CD14-positive monocyte (primary cell): ENCODE results near the gene IFIT5. TPM values are rescaled to one million over a fixed set of nuclear protein-coding genes. Genes with fewer than 3 reads are reported as not detected.

ENCODE experiments used
- DNase-seq, 3 donors: peaks; one replicate each; pipeline ENCODE4 v3.0.0-alpha.2; 2011 to 2022
- H2AFZ ChIP-seq: 2 replicates; pipeline ENCODE4 v1.6.0; 2012; ENCODE audit warnings: mild to moderate bottlenecking, low read depth, low read length, inconsistent platforms; ENCODE audit not compliant: insufficient read depth, poor library complexity, severe bottlenecking
- H3K27ac ChIP-seq, 2 donors: 1 replicate in 1 of 2; 2 replicates in 1 of 2; pipeline ENCODE4 v1.5.1; 2012 to 2013; ENCODE audit warnings: low read length in 2 of 2, control low read depth in 1 of 2, inconsistent platforms in 1 of 2, low read depth in 1 of 2, mild to moderate bottlenecking in 1 of 2
- H3K27me3 ChIP-seq, 2 donors: one replicate each; pipeline versions ENCODE4 v1.6.0 to v1.6.1; 2011 to 2013; ENCODE audit warnings: low read length in 2 of 2; ENCODE audit not compliant: control insufficient read depth in 2 of 2, insufficient read depth in 2 of 2
- H3K36me3 ChIP-seq, 2 donors: replicated peaks in 1 of 2; 1 replicate in 1 of 2; 2 replicates in 1 of 2; pipeline versions ENCODE4 v1.5.1 to v1.6.1; 2012 to 2013; ENCODE audit warnings: low read length in 2 of 2, control low read depth in 1 of 2, inconsistent platforms in 1 of 2, mild to moderate bottlenecking in 1 of 2; ENCODE audit not compliant: insufficient read depth in 2 of 2, control insufficient read depth in 1 of 2
- H3K4me1 ChIP-seq, 2 donors: 1 replicate in 1 of 2; 2 replicates in 1 of 2; pipeline versions ENCODE4 v1.5.1 to v1.6.1; 2012 to 2013; ENCODE audit warnings: low read length in 2 of 2, control low read depth in 1 of 2, inconsistent platforms in 1 of 2, mild to moderate bottlenecking in 1 of 2, moderate library complexity in 1 of 2; ENCODE audit not compliant: insufficient read depth in 2 of 2, control insufficient read depth in 1 of 2
- H3K4me2 ChIP-seq: replicated peaks from 2 replicates; pipeline ENCODE3; 2012; ENCODE audit warnings: low read length, moderate library complexity, mild to moderate bottlenecking; ENCODE audit not compliant: poor library complexity, severe bottlenecking; ENCODE audit errors: extremely low read depth
- H3K4me3 ChIP-seq, 3 experiments: fragments of 200-600 bp in 1 of 3; sonication (generic) in 1 of 3; replicated peaks in 1 of 3; 1 replicate in 2 of 3; 2 replicates in 1 of 3; pipeline ENCODE4 v1.5.1; 2011 to 2013; ENCODE audit warnings: low read length in 3 of 3, mild to moderate bottlenecking in 3 of 3, control low read depth in 2 of 3, low read depth in 2 of 3, inconsistent platforms in 1 of 3, moderate library complexity in 1 of 3
- H3K79me2 ChIP-seq: 2 replicates; pipeline ENCODE4 v1.6.0; 2012; ENCODE audit warnings: mild to moderate bottlenecking, control low read depth, inconsistent platforms, low read length, moderate library complexity; ENCODE audit not compliant: insufficient read depth
- H3K9ac ChIP-seq: 2 replicates; pipeline ENCODE4 v1.6.0; 2017; ENCODE audit warnings: low read length, mild to moderate bottlenecking; ENCODE audit not compliant: insufficient read depth, poor library complexity, severe bottlenecking
- H3K9me3 ChIP-seq, 2 donors: replicated peaks in 1 of 2; 1 replicate in 1 of 2; 2 replicates in 1 of 2; pipeline versions ENCODE4 v1.5.1 to v1.6.1; 2012 to 2013; ENCODE audit warnings: low read length in 2 of 2, control low read depth in 1 of 2; ENCODE audit not compliant: control insufficient read depth in 1 of 2, insufficient read depth in 1 of 2
- H4K20me1 ChIP-seq: 2 replicates; pipeline ENCODE4 v1.6.0; 2012; ENCODE audit warnings: mild to moderate bottlenecking, low read length, control low read depth, moderate library complexity; ENCODE audit not compliant: insufficient read depth
- H3K27ac Mint-ChIP-seq, 7 donors: one replicate each; pipeline ENCODE4 v1.8.0; 2020; ENCODE audit warnings: mild to moderate bottlenecking in 7 of 7, mixed read lengths in 7 of 7, moderate library complexity in 6 of 7, inconsistent platforms in 2 of 7
- H3K27me3 Mint-ChIP-seq, 3 donors: one replicate each; pipeline ENCODE4 v1.8.0; 2021 to 2022; ENCODE audit warnings: low read depth in 3 of 3, mild to moderate bottlenecking in 3 of 3, mixed read lengths in 3 of 3, moderate library complexity in 3 of 3, inconsistent platforms in 1 of 3
- H3K36me3 Mint-ChIP-seq, 2 donors: one replicate each; pipeline ENCODE4 v1.8.0; 2020; ENCODE audit warnings: mixed read lengths in 2 of 2, inconsistent platforms in 1 of 2, mild to moderate bottlenecking in 1 of 2
- H3K4me1 Mint-ChIP-seq: one replicate; pipeline ENCODE4 v1.8.0; 2020; ENCODE audit warnings: mild to moderate bottlenecking, mixed read lengths
- H3K4me3 Mint-ChIP-seq, 2 donors: one replicate each; pipeline ENCODE4 v1.8.0; 2020; ENCODE audit warnings: mild to moderate bottlenecking in 2 of 2, mixed read lengths in 2 of 2, moderate library complexity in 1 of 2
- H3K9me3 Mint-ChIP-seq, 7 donors: one replicate each; pipeline ENCODE4 v1.8.0; 2020 to 2022; ENCODE audit warnings: mixed read lengths in 7 of 7, mild to moderate bottlenecking in 6 of 7, moderate library complexity in 6 of 7, inconsistent platforms in 2 of 7
- WGBS: methylation state at CpG from one replicate; pipeline ENCODE4 v1.1.5; 2013; ENCODE audit warnings: missing lambda C conversion rate; ENCODE audit not compliant: insufficient coverage; 5-methylcytosine and 5-hydroxymethylcytosine counted together
- intact Hi-C, 2 donors: fragments of 100-400 bp; cut with micrococcal nuclease; formaldehyde crosslinking; loops; one replicate each; pipeline versions ENCODE4 v1.15.0 to v1.15.1; 2023
- polyA plus RNA-seq, 3 donors: library from polyadenylated mRNA; depleted of rRNA in 1 of 3; unstranded in 2 of 3; stranded (reverse) in 1 of 3; fragments of 300-500 nt in 2 of 3; fragments of >200 nt in 1 of 3; fragmentation: Illumina TruSeq in 2 of 3; gene quantifications; 1 replicate in 2 of 3; 2 replicates in 1 of 3; pipeline ENCODE4 v1.2.3, GENCODE V29; 2012 to 2021
- TF ChIP-seq, protein P1 (sequence below): fragments of 200-600 bp; IDR thresholded peaks from one replicate; pipeline ENCODE4 v1.8.0; 2022; ENCODE audit warnings: antibody characterized with exemption, mild to moderate bottlenecking

IFIT5 gene
- polyA plus RNA-seq, 3 donors: 2.4 to 8.0 (median 5.8) TPM

DNA sequence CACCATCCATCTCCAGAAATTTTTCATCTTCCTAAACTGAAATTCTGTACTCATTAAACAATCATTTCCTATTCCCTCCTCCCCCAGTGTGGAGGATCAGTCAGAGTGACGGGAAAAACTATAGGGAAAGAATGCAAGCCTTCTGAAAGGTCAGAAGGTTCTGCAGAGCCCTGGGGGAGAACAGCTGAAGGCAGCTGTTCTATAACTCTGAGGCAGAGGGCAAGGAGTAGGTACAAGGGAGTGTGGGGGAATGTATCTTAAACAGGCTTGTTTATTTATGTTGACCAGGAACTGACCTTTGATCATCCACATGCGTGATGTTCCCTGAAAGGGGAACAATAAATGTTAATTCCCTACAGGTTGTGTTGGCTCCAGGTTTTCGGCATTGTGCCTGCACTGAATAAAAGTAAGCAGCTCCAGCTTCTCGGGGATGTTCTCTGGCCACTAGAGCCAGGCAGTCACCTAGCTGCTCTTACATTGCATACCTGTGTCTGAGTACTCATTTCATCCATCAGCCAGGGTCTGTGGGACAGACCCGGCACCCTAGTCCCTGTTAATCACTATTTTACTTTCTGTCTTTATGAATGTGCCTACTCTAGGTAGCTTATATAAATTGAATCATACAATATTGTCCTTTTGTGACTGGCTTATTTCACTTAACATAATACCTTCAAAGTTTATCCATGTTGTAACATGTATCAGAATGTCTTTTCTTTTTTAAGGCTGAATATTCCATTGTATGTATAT, 16.2 kb upstream of the IFIT5 start:
- 100% methylated on average over 3 of the region's 5 CpGs for WGBS

DNA sequence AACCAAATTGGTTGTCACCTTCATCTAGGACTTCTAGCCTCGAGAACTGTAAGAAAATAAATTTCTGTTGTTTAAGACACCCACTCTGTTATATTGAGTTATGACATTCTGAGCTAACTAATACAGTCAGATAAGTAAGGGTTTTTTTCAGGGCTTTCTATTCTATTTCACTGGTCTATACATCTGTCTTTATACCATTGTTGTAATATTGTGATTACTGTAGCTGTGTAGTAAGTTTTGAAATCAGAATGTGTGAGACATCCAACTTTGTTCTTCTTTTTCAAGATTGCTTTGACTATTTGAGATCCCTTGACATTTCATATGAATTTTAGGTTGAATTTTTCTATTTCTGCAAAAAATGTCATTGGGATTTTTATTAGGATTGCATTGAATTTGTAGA, 14.4 kb upstream of the IFIT5 start:
- no peaks in the 10 kb centered on the region for H3K9me3 Mint-ChIP-seq
- peaks cover 12 to 14% of the 10 kb centered on the region in 2 donors for H3K36me3 Mint-ChIP-seq
- Histone ChIP-seq H3K4me3 (no peak overlapping the region), H2AFZ (no peak overlapping the region), H3K79me2 (no peaks in the 10 kb centered on the region), H3K9ac (no peak overlapping the region), H3K4me2 (no peak overlapping the region), H3K4me1 (peaks cover 0 to 4% of the 10 kb centered on the region in 2 donors), H3K27ac (no peak overlapping the region), H3K27me3 (no peaks in the 10 kb centered on the region), H3K36me3 (peaks cover 8 to 21% of the 10 kb centered on the region in 2 donors), H4K20me1 (peaks cover 8% of the 10 kb centered on the region), H3K9me3 (no peaks in the 10 kb centered on the region)
- TF ChIP-seq, protein P1, sequence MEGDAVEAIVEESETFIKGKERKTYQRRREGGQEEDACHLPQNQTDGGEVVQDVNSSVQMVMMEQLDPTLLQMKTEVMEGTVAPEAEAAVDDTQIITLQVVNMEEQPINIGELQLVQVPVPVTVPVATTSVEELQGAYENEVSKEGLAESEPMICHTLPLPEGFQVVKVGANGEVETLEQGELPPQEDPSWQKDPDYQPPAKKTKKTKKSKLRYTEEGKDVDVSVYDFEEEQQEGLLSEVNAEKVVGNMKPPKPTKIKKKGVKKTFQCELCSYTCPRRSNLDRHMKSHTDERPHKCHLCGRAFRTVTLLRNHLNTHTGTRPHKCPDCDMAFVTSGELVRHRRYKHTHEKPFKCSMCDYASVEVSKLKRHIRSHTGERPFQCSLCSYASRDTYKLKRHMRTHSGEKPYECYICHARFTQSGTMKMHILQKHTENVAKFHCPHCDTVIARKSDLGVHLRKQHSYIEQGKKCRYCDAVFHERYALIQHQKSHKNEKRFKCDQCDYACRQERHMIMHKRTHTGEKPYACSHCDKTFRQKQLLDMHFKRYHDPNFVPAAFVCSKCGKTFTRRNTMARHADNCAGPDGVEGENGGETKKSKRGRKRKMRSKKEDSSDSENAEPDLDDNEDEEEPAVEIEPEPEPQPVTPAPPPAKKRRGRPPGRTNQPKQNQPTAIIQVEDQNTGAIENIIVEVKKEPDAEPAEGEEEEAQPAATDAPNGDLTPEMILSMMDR: no peak
- no CpG with 5 or more reads among the region's 1 CpG for WGBS
- intact Hi-C loops: no loop called here
- H3K4me1 Mint-ChIP-seq: peaks cover 13% of the 10 kb centered on the region
- H3K27ac Mint-ChIP-seq: peak overlapping the region in 2 of 7 donors; percentile 5 to 46
- peak in 2 of 3 donors; percentile 12 to 33 for DNase-seq
- no peaks in the 10 kb centered on the region for H3K27me3 Mint-ChIP-seq
- no peak overlapping the region for H3K4me3 Mint-ChIP-seq

More for the DNA sequence above, 16.2 kb upstream of the IFIT5 start:
- no peak overlapping the region for H3K9ac ChIP-seq
- H4K20me1 ChIP-seq: peaks cover 8% of the 10 kb centered on the region
- Mint-ChIP-seq H3K9me3 (no peaks in the 10 kb centered on the region), H3K4me3 (peak overlapping the region in 1 of 2 donors; percentile 42), H3K4me1 (peaks cover 18% of the 10 kb centered on the region), H3K27ac (no peak overlapping the region), H3K36me3 (peaks cover 5 to 12% of the 10 kb centered on the region in 2 donors), H3K27me3 (no peaks in the 10 kb centered on the region)
- H3K4me1 ChIP-seq: peaks cover 10% of the 10 kb centered on the region in 2 donors
- no peaks in the 10 kb centered on the region for H3K27me3 ChIP-seq
- no peak overlapping the region for H3K4me2 ChIP-seq
- intact Hi-C loops: no loop called here
- H3K79me2 ChIP-seq: no peaks in the 10 kb centered on the region
- no peak overlapping the region for H3K27ac ChIP-seq
- no peaks in the 10 kb centered on the region for H3K9me3 ChIP-seq
- no peak overlapping the region for H3K4me3 ChIP-seq
- TF ChIP-seq, protein P1: no peak
- no peak overlapping the region for H2AFZ ChIP-seq
- no peak for DNase-seq
- H3K36me3 ChIP-seq: peaks cover 5 to 11% of the 10 kb centered on the region in 2 donors
